G401.6 (cell line): ENCODE results near the gene G6PC3.

Experiments
- FAIRE-seq: peaks from 2 replicates; lab custom pipeline; 2012; peaks lifted over from hg19 to GRCh38; lab: Jason Lieb, UNC

G6PC3 gene

DNA sequence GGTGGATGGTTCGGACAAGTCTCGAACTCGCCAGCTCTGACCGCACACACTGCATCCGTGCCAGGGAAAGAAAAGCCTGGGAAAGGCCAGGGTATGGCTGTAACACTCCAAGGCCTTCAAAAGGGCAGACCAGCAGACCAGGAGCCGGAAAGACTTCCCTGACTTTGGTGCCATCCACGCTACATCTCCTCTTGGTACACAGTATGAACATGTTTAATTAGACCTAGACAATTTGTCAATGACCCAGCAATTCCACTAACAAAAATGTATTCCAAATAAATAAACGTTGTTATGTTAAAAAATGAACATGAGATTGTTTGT lies 53.5 kb downstream of the G6PC3 start:
- FAIRE-seq: no peak
